ENCODE measurements around the gene HSF5. TPM values are rescaled to one million over a fixed set of nuclear protein-coding genes. Genes with fewer than 3 reads are reported as not detected.

HSF5 gene
- total RNA-seq, 1 experiment from 2014 or later: not detected

GRCh38 chr17:58382108-58382871 is 105.9 kb downstream of the HSF5 start:
- H3K79me2 ChIP-seq (ENCODE audit: low read length): no peaks in the 10 kb centered on the region
- no peak for TF ChIP-seq CTCF (conservative IDR thresholded peaks at IDR 0.05; ENCODE audit: low read depth, low read length)
- no peak for TF ChIP-seq EZH2phosphoT487 (IDR thresholded peaks at IDR 0.05; ENCODE audit: borderline replicate concordance, low read length)
- TF ChIP-seq EZH2 (IDR thresholded peaks at IDR 0.05; ENCODE audit: low read length, unreplicated experiment): no peak
- H3K27me3 ChIP-seq (ENCODE audit: low read length): no peaks in the 10 kb centered on the region
- no peak overlapping the region for H2AFZ ChIP-seq (ENCODE audit: low read length)
- no TSS peak for BruUV-seq (replicated peaks)
- DNase-seq: no peak
- peaks cover 11% of the 10 kb centered on the region; the same call in 1 of the 2 replicates for H3K4me1 ChIP-seq (ENCODE audit: insufficient read depth, low read length)
- no peaks in the 10 kb centered on the region for H3K36me3 ChIP-seq (ENCODE audit: low read depth, low read length)
- ChIA-PET CTCF (no interaction called here), POLR2A (ENCODE audit: unreplicated experiment) (interaction anchor here (0.5 kb wide), 1 partner anchor 68 kb away, joined by 4 read pairs; no protein-coding TSS in a partner anchor)
- no peaks in the 10 kb centered on the region for H3F3A ChIP-seq (ENCODE audit: low read length, unreplicated experiment)
- H3K9ac ChIP-seq (ENCODE audit: low read length): no peak overlapping the region
- H3K9me2 ChIP-seq (replicated peaks; ENCODE audit: low read length): no peaks in the 10 kb centered on the region
- no peak overlapping the region for H3K4me2 ChIP-seq (ENCODE audit: low read length)
- no peak; the same call in 1 of the 2 replicates for ATAC-seq
- H4K20me1 ChIP-seq (ENCODE audit: low read length): no peaks in the 10 kb centered on the region
- no peak overlapping the region for H3K27ac ChIP-seq (ENCODE audit: low read length)
- intact Hi-C loops (cut with micrococcal nuclease): no loop called here
- no peak overlapping the region for H3K4me3 ChIP-seq (ENCODE audit: low read length)
- no peaks in the 10 kb centered on the region for H3K9me3 ChIP-seq (ENCODE audit: low read length)

DNA sequence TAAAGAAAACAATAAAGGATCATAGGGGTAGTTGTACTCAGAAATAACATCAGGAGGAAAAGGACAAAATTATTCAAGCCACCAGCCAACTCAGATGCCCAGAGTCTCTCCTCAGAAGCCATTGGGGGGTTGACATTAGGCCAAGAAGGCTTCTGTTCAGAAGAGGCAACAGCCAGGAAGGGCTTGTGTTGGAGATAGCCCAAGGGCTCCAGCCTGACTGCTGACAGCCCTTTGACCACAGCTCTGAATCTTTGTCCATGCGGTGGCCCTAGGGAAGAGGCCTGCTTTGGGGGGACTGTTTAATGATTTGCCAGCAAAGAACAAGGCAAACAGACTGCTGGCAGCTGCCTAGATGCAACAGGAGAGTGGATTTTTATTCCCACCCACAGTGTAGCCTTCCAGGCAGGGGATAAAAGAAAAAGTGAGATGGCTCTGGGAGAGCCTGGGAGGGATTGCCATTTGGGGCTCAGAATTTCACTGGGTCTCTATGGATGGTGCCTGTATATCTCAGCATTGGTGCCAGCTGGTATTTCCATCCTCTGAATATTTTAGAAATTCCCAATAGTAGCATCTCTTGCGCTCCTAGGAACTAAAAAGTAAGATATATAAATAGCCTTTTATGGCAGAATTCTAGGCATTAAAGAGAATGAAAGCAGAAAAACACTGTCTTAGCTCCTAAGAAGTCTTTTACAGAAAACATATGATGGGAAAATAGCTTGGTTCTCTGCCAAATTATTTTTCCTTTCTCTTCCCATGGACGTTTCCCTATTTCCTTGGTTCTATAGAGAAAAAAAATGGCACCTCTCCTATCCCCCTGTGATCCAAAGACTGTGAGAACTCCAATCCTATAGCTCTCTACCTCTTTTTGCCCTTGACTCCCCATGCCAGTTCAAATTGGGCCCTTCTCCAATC is 106.8 kb downstream of the HSF5 start:
- Histone ChIP-seq H3K79me2 (ENCODE audit: low read length) (no peaks in the 10 kb centered on the region), H3K27ac (ENCODE audit: low read length) (no peak overlapping the region)
- CTCF ChIA-PET: no interaction called here

More for the DNA sequence above, 106.8 kb downstream of the HSF5 start:
- H3K36me3 ChIP-seq (ENCODE audit: low read depth, low read length): no peaks in the 10 kb centered on the region
- no TSS peak for BruUV-seq (replicated peaks)
- no peaks in the 10 kb centered on the region for H3K9me3 ChIP-seq (ENCODE audit: low read length)
- H4K20me1 ChIP-seq (ENCODE audit: low read length): no peaks in the 10 kb centered on the region
- no peaks in the 10 kb centered on the region for H3F3A ChIP-seq (ENCODE audit: low read length, unreplicated experiment)
- no peaks in the 10 kb centered on the region for H3K9me2 ChIP-seq (replicated peaks; ENCODE audit: low read length)
- no peaks in the 10 kb centered on the region for H3K27me3 ChIP-seq (ENCODE audit: low read length)
- no peak overlapping the region for H3K4me2 ChIP-seq (ENCODE audit: low read length)
- no peak overlapping the region for H3K9ac ChIP-seq (ENCODE audit: low read length)
- POLR2A ChIA-PET (ENCODE audit: unreplicated experiment): no interaction called here
- H2AFZ ChIP-seq (ENCODE audit: low read length): no peak overlapping the region
- peaks cover 15% of the 10 kb centered on the region for H3K4me1 ChIP-seq (ENCODE audit: insufficient read depth, low read length)
- intact Hi-C loops (cut with micrococcal nuclease): no loop called here
- no peak overlapping the region for H3K4me3 ChIP-seq (ENCODE audit: low read length)
- TF ChIP-seq EZH2phosphoT487 (IDR thresholded peaks at IDR 0.05; ENCODE audit: borderline replicate concordance, low read length) (no peak), EZH2 (IDR thresholded peaks at IDR 0.05; ENCODE audit: low read length, unreplicated experiment) (no peak), CTCF (conservative IDR thresholded peaks at IDR 0.05; ENCODE audit: low read depth, low read length) (no peak)
- no peak for ATAC-seq
- no peak for DNase-seq
